HK-2 (cell line): ENCODE measurements around the gene PRIMA1.

Source experiments
- DNase-seq: peaks from one replicate; pipeline ENCODE4 v3.0.0-alpha.2; 2018; ENCODE audit not compliant: unreplicated experiment

Gene PRIMA1

GRCh38 chr14:93712838-93713724, 75.2 kb downstream of the PRIMA1 start:
- no peak for DNase-seq

DNA sequence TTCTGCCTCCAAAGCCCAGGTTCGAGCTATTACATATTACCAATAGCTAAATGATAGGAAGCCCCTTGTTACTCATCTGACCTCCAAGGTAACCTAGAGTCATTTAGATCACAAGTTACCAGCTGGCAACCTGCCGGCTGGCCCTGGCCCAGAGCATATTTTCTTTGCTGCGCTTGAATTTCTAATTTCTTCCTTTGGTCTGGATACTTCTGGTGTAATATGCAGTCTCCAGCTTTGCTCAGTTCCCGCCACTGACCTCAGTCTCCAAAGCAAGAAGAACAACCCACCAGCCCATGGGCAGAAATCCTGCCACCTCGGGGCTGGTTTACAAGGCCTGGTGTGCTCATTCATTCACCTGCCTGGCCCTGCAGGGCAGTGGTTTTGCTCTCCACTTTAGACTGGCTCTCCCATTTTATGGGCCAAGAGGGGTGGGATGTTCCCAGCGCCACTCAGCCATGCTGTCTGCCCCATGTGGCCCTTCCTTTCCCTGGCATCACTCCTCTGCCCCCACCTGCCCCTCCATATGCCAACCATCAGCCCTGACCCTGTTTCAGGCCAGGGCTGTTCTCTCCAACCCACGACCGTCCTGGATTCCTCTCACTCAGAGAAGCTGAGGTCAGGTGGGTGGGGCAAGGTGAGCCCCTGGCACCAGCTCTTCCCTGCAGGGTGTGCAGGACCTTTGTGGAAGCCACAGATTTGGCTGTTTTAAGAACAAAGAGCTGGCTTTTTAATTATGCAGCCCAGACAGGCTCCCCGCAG, 76.0 kb downstream of the PRIMA1 start:
- DNase-seq = no peak

- DNase-seq = no peak
Measured at GRCh38 chr14:93709249-93709648, 79.0 kb downstream of the PRIMA1 start.

DNA sequence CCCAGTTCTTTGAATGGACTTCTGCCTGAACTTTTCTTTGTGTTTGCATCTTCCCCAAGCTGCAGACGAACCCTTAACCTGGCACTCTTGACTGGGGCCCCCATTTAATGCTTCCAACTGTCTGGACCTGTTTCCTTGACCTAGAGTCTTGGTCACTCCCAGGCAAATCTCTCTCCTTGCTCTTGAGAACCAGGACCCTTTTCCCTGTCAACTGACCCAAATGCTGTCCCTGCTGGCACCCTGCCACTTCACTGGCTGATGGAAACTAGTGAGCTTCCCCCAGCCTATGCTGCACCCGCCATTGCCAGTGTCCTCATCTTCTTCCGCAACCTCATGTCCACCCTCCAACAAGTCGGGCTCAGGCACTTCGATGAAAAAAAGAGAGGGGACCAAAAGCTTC, 79.5 kb downstream of the PRIMA1 start:
- DNase-seq = no peak

DNA sequence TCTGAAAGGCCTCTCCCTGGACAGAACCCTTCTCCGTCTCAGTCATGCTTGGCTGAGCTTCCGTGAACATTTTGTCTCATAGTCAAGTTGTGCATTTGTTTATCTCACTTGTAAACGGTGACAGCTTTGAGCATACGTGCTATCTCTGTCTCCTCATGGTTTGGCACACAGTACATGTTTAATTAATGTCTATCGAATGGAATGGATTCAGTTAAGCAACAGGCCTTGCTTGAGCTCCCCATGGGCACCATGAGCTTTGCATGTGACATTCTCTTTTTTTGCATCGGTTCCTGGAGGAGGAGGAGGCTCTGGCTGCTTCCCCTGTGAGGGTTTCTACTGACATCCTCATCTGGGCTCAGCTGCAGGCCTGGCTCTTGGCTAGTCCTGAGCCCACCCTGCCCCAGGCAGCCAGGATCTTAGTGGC, 80.0 kb downstream of the PRIMA1 start:
- DNase-seq = no peak

GRCh38 chr14:93707475-93707874, 80.8 kb downstream of the PRIMA1 start:
- DNase-seq = no peak

DNA sequence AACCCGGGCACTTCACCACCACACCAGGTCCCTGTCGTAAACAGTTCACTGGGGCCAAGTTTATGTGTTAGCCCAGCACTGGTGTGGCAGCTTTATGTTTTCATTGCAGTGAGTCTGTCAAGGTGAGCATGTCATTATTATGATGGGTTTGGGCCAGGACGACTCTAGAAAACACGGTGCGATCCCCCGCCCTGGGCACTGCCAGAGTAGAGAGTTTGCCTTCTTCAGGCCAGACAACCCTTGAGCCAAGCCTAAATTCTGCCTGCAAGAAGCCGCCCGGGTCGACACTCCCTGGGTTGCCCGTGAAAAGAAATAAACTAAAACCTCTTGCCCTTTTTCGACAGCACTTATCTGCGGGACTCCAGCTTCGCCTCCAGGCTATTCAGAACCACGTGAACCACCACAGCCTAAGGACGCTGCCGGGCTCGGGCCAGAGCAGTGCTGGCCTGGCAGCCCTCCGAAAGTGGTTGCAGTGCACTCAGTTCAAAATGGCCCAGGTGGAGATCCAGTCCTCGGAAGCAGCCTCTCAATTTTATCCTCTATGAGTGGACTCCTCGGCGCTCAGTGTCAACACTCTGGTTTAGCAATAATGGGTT, 81.8 kb downstream of the PRIMA1 start:
- no peak for DNase-seq

DNA sequence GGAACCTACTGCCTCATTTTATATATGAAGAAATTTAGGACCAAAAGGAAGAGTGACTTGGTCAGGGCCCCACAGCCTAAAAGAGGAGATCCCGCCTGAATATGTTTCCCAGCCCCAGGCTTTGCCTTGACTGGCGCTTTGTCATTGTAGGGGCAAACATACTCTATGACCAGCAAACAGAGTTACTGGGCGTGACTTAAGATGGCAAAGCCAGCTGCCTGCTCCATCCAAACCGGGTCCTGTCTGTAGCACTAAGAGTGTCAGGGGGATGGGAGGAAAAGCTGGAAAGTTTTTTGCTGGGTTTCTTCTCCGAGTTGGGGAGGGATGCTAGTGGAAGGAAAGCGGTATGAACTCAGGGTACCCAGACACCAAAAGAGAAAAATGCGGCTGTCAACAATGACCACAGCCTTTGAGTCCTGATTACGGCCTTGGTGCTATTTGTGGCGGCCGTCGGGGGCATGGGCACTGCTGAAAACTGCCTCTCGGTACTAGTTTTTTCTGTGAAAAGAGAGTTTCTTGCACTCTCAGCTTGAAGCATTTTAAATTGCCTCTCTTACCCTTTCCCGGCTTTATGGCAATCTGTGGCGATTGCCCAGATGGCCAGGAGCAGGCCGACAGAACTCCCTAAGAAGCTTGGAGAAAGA, 82.7 kb downstream of the PRIMA1 start:
- no peak for DNase-seq

DNA sequence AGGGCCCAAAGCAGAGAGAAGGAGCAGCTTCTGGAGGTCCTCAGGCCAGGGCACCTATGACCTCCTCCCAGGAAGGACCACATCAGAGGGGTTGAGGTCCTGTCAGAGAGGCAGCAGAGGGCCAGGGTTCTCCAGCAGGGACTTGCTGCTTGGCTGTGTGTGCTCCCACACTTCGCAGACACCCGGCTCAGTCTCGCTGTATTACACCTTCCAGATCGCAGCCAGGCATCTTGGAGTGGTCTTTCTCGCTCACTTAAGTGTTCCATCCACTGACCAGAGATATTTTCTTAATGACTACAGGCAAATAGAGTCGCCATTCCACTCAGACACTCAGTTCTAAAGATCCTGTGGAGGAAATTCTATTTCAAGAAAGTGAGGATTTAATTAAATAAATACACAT, 84.3 kb downstream of the PRIMA1 start:
- no peak for DNase-seq

DNA sequence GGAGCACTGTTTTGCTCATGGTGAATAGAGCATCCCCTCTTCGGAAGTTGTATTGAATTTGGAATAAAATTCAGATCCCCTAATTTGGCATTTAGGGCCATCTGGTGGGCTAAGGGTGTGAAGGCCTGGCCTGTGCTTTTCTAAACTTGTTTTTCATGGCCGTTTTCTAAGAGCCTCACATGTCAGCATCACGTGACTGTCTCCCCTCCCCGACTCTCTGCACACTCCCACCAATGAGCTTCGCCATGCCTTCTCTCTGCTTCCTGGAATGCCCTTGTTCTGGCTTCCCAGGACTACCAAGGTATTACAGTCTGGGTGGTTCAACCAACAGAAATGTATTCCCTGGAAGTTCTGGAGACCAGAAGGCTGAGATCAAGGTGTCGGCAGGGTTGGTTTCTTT, 85.3 kb downstream of the PRIMA1 start:
- no peak for DNase-seq

DNA sequence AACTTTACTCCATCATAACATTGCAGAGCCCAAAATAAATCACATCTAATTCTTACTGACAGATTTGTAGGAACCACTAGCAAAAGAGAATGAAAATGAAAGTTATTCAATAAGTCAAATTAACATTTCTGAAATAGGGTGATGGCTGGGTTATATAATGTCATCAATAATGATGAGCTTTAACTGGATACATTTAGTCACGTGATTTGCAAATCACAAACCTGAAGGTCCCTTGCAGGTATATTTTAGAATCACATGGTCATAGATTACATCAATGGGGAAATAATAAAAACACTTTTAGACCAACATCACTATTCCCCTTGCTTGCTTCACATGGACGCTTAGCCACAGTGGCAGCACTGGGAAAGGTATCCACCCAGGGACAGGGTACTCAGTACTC, 86.7 kb downstream of the PRIMA1 start:
- no peak for DNase-seq

DNA sequence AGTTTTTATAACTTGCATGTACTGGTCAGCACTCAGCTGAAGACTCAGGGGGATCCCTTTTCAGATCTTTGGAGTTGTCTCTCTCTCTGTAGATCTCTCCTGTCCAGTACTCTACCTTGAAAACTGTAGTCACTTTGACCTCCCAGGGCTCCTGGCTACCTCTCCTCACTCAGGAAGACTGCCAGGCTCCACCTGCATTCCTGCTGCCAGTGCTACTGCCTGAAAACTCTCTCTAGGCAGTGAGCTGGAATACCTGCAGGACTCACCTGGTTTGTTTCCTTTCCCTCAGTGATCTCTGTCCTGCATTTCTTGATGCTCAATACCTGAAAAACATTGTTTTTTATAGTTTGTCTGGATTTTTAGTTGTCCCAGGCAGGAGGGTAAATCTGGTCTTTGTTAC, 87.4 kb downstream of the PRIMA1 start:
- no peak for DNase-seq

GRCh38 chr14:93693914-93694313, 94.4 kb downstream of the PRIMA1 start:
- DNase-seq = no peak

GRCh38 chr14:93691042-93691780, 97.1 kb downstream of the PRIMA1 start:
- DNase-seq = no peak

- no peak for DNase-seq
Measured at GRCh38 chr14:93690146-93690545, 98.1 kb downstream of the PRIMA1 start.

- no peak for DNase-seq
Measured at GRCh38 chr14:93688820-93689219, 99.5 kb downstream of the PRIMA1 start.

DNA sequence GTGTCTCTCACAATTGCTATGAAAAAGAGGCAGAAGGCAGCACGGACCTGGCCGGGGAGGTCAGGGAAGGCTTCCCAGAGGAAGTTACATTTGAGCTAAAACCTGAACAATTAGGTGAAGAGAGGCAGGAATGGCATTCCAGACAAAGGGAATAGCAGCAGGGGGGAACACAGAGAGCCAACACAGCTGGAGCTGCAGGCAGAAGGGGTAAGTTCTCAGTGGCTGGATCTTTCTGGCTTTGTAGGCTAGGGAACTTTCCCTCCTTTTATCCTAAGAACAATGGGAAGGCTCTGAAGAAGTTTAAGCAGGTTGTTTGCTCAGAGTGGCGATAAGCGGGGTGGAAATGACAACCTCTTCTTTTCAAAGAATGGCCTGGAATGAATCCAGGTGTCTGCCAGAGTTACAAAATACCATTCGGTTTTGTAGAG, 100.0 kb downstream of the PRIMA1 start:
- no peak for DNase-seq

DNA sequence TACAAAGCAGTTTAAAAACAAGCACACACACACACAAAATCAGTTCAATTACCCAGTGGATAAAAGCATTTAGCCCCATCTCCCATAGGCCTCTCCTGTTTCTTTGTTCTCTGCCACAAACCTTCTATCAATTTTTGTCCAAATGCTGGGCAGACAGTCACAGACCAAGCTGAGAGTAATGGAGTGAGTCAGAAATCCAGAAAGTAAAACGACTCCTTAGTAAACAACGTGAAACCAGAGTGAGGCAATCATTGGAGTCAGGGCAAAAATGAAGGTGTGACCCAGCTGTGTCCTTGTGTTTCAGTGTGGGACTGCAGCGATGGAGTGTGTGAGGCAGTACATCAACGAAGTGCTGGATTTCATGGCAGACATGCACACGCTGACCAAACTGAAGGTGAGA, 102.0 kb downstream of the PRIMA1 start:
- no peak for DNase-seq

DNA sequence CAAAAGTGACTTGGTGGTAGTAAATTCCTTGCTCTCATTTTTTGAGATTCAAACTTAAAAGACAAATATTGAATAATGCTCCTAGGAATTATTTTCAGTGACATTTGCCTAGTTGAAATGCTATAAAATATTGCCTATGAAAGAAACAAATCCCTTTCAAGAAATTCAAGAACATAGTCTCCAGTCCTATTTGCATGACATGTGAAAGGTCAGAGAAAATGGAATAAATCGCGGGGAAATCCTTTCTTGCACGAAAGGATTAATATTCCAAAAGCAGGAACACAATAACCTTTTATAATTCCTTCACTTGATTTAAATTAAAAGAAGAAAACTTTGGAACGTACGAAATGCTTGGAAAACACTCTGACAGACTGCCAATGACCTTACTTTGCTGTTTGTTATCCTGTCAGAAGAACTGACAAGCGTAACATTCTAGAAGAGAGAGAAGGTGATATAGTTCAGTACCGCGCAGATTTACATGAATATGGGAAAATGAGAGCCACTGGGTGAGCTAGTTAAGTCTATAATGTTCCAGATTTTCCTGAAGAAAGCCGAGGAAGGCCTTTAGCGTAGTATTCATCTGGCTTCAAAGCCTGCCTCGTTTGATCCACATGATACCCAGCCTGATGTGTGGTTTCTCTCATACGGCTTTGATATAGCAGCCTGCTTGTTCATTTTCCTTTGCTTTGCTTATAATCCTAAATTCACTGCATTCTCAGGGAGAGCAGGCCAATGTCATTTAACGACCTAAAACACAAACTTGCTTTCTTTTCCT, 103.0 kb downstream of the PRIMA1 start:
- no peak for DNase-seq

GRCh38 chr14:93683226-93683625, 105.1 kb downstream of the PRIMA1 start:
- DNase-seq = no peak

GRCh38 chr14:93682459-93682858, 105.8 kb downstream of the PRIMA1 start:
- DNase-seq = no peak
